Measurements from ENCODE around the gene CBX6.

Gene CBX6

GRCh38 chr22:38873469-38874411 is 1.7 kb upstream of the CBX6 start:
- FAIRE-seq (no peak), DNase-seq (ENCODE audit: insufficient read length, low spot score) (no peak)

GRCh38 chr22:38872831-38873248 is 824 bp upstream of the CBX6 start:
- DNase-seq (ENCODE audit: insufficient read length, low spot score) (no peak), FAIRE-seq (no peak)
- no peak for TF ChIP-seq CTCF (IDR thresholded peaks at IDR 0.05; ENCODE audit: insufficient read depth, missing control alignments)

More at GRCh38 chr22:38873469-38874411, 1.7 kb upstream of the CBX6 start:
- TF ChIP-seq CTCF (IDR thresholded peaks at IDR 0.05; ENCODE audit: insufficient read depth, missing control alignments): no peak

- no peak for FAIRE-seq
- no peak for TF ChIP-seq CTCF (IDR thresholded peaks at IDR 0.05; ENCODE audit: insufficient read depth, missing control alignments)
- no peak for DNase-seq (ENCODE audit: insufficient read length, low spot score)
These were observed 450 bp downstream of the CBX6 start for GRCh38 chr22:38871360-38872171.

GRCh38 chr22:38870791-38871359 is 1.1 kb downstream of the CBX6 start:
- FAIRE-seq (no peak), DNase-seq (ENCODE audit: insufficient read length, low spot score) (no peak)

GRCh38 chr22:38870312-38870741 is 1.7 kb downstream of the CBX6 start:
- peak; percentile 93 for TF ChIP-seq CTCF (IDR thresholded peaks at IDR 0.05; ENCODE audit: insufficient read depth, missing control alignments)
- no peak for DNase-seq (ENCODE audit: insufficient read length, low spot score)
- FAIRE-seq: no peak

More at GRCh38 chr22:38870791-38871359, 1.1 kb downstream of the CBX6 start:
- TF ChIP-seq CTCF (IDR thresholded peaks at IDR 0.05; ENCODE audit: insufficient read depth, missing control alignments): no peak

- DNase-seq (ENCODE audit: insufficient read length, low spot score): no peak
- no peak for FAIRE-seq
- TF ChIP-seq CTCF (IDR thresholded peaks at IDR 0.05; ENCODE audit: insufficient read depth, missing control alignments): no peak
These were observed 2.4 kb downstream of the CBX6 start for GRCh38 chr22:38869663-38870062.

Data from D721Med (cell line).